GM12878 (cell line): ENCODE measurements around the gene MTX1. TPM values are rescaled to one million over a fixed set of nuclear protein-coding genes. Genes with fewer than 3 reads are reported as not detected.
"Not testable (repeated sequence)": the region's sequence is repeated elsewhere in the genome, so short reads cannot be mapped to it uniquely, and the experiment has no call there.

Experiments
- ATAC-seq: fragments of 200-7000 bp; cut with Tn5 transposase; 3 replicates; pipeline ENCODE4 v1.9.1; 2020; ENCODE audit warnings: mild to moderate bottlenecking, moderate library complexity
- BruUV-seq: library from RNA; stranded (reverse); fragments of 400-500 nt; replicated peaks from 2 replicates; lab custom pipeline; 2021; lab: Mats Ljungman, UMichigan
- CTCF ChIA-PET: fragments of 300-600 bp; sonication (Branson Sonifier 250); formaldehyde crosslinking; extraction: SDS; loops from one replicate; lab custom pipeline; 2021; ENCODE audit warnings: inconsistent platforms; lab: Yijun Ruan, JAX
- POLR2A ChIA-PET: fragments of 350-600 bp; formaldehyde crosslinking; extraction: SDS; loops from one replicate; lab custom pipeline; 2021; ENCODE audit warnings: inconsistent platforms; lab: Charles Lee
- RAD21 ChIA-PET: fragments of 300-600 bp; sonication (Branson Sonifier 250); formaldehyde crosslinking; loops from one replicate; lab custom pipeline; 2023; ENCODE audit warnings: antibody characterized with exemption; ENCODE audit not compliant: unreplicated experiment; lab: Charles Lee
- SMC1A ChIA-PET: fragments of 300-600 bp; sonication (Branson Sonifier 250); formaldehyde crosslinking; loops from one replicate; lab custom pipeline; 2023; ENCODE audit not compliant: unreplicated experiment, uncharacterized antibody; lab: Charles Lee
- DNase-seq: peaks from one replicate; pipeline ENCODE4 v3.0.0-alpha.2; 2011; ENCODE audit warnings: low read depth, low spot score
- FAIRE-seq: peaks from 3 replicates; lab custom pipeline; 2011; peaks lifted over from hg19 to GRCh38; lab: Jason Lieb, UNC
- H2AFZ ChIP-seq: 2 replicates; pipeline ENCODE4 v1.6.0; 2011; ENCODE audit warnings: low read depth, low read length, control low read depth; ENCODE audit not compliant: control insufficient read depth
- H3K27ac ChIP-seq: 2 replicates; pipeline ENCODE4 v1.5.1; 2011; ENCODE audit warnings: control low read depth; ENCODE audit not compliant: control insufficient read depth, insufficient read depth
- H3K27me3 ChIP-seq, 2 experiments: replicated peaks in 1 of 2; 2 replicates each; pipeline versions ENCODE4 v1.6.0 to v1.6.1; 2011; ENCODE audit warnings: low read length in 1 of 2; ENCODE audit not compliant: control insufficient read depth in 2 of 2, insufficient read depth in 2 of 2
- H3K36me3 ChIP-seq, 2 experiments: 2 replicates each; pipeline ENCODE4 v1.5.1; 2011; ENCODE audit warnings: low read length in 1 of 2; ENCODE audit not compliant: control insufficient read depth in 2 of 2, insufficient read depth in 2 of 2
- H3K4me1 ChIP-seq: 2 replicates; pipeline ENCODE4 v1.6.1; 2011; ENCODE audit warnings: mild to moderate bottlenecking, low read length, moderate library complexity, mixed read lengths; ENCODE audit not compliant: control insufficient read depth, insufficient read depth
- H3K4me2 ChIP-seq: 2 replicates; pipeline ENCODE4 v1.6.0; 2011; ENCODE audit warnings: control low read depth; ENCODE audit not compliant: control insufficient read depth, insufficient read depth
- H3K4me3 ChIP-seq: fragments of 200-600 bp; sonication (generic); 2 replicates; pipeline ENCODE4 v1.5.1; 2016
- H3K79me2 ChIP-seq: 2 replicates; pipeline ENCODE4 v1.6.0; 2011; ENCODE audit warnings: low read length; ENCODE audit not compliant: control insufficient read depth, insufficient read depth
- H3K9ac ChIP-seq: 2 replicates; pipeline ENCODE4 v1.8.0; 2011; ENCODE audit warnings: low read length, control low read depth, mixed read lengths; ENCODE audit not compliant: control insufficient read depth, insufficient read depth
- H3K9me3 ChIP-seq: replicated peaks from 3 replicates; pipeline ENCODE4 v1.5.1; 2011; ENCODE audit warnings: mild to moderate bottlenecking, low read length; ENCODE audit not compliant: control insufficient read depth, insufficient read depth
- H4K20me1 ChIP-seq: 2 replicates; pipeline ENCODE4 v1.6.0; 2011; ENCODE audit not compliant: control insufficient read depth, insufficient read depth
- BCLAF1 ChIP-seq: fragments of 450-650 bp; IDR thresholded peaks from 2 replicates; pipeline ENCODE4 v1.6.1; 2017; ENCODE audit warnings: antibody characterized with exemption, mild to moderate bottlenecking, moderate library complexity
- CREB1 ChIP-seq: IDR thresholded peaks from 2 replicates; pipeline ENCODE4 v1.6.1; 2012; ENCODE audit warnings: low read depth, mild to moderate bottlenecking, inconsistent platforms
- FOXK2 ChIP-seq: fragments of 450-650 bp; IDR thresholded peaks from 2 replicates; pipeline ENCODE4 v1.6.1; 2017; ENCODE audit warnings: mild to moderate bottlenecking, moderate library complexity
- IKZF1 ChIP-seq: fragments of 450-650 bp; conservative IDR thresholded peaks from 2 replicates; pipeline ENCODE4 v1.6.1; 2017; ENCODE audit warnings: antibody characterized with exemption, mild to moderate bottlenecking
- MTA3 ChIP-seq: IDR thresholded peaks from 2 replicates; pipeline ENCODE4 v1.6.1; 2012; ENCODE audit warnings: low read length, inconsistent platforms, borderline replicate concordance
- RAD21 ChIP-seq: IDR thresholded peaks from 2 replicates; pipeline ENCODE4 v1.6.1; 2011; ENCODE audit warnings: mild to moderate bottlenecking, low read depth, low read length, moderate library complexity; ENCODE audit not compliant: insufficient read depth
- RELA ChIP-seq: fragments of 450-650 bp; IDR thresholded peaks from 2 replicates; pipeline ENCODE4 v1.8.0; 2014; ENCODE audit warnings: borderline replicate concordance; ENCODE audit not compliant: partially characterized antibody
- RUNX3 ChIP-seq: IDR thresholded peaks from 2 replicates; pipeline ENCODE4 v1.6.1; 2012; ENCODE audit warnings: low read length, inconsistent platforms
- SRF ChIP-seq, 2 experiments: IDR thresholded peaks; 2 replicates each; pipeline ENCODE4 v1.6.1; 2011; ENCODE audit warnings: low read depth in 2 of 2, low read length in 2 of 2, mild to moderate bottlenecking in 1 of 2, moderate library complexity in 1 of 2
- ZNF274 ChIP-seq: IDR thresholded peaks from one replicate; pipeline ENCODE4 v1.8.0; 2011; ENCODE audit not compliant: insufficient read length, insufficient read depth
- WGBS: methylation state at CpG from one replicate; pipeline ENCODE4 v1.1.6; 2016; ENCODE audit warnings: low lambda C conversion rate; ENCODE audit not compliant: insufficient replicate concordance, insufficient coverage; ENCODE audit errors: missing lambda C conversion rate; 5-methylcytosine and 5-hydroxymethylcytosine counted together
- in situ Hi-C: fragments of 300-500 bp; cut with MboI; formaldehyde crosslinking; loops from 9 replicates; pipeline ENCODE4 v1.14.3; 2018; ENCODE audit warnings: mixed read lengths
- intact Hi-C: fragments of 100-400 bp; cut with micrococcal nuclease; formaldehyde crosslinking; loops from one replicate; pipeline ENCODE4 v1.14.2; 2022; ENCODE audit not compliant: unreplicated experiment
- polyA plus RNA-seq, 11 experiments: library from polyadenylated mRNA; depleted of rRNA in 4 of 11; unstranded in 6 of 11; stranded (reverse) in 5 of 11; fragments of >200 nt; fragmentation: Nextera tagmentation in 4 of 11; fragmentation: Illumina TruSeq in 1 of 11; extraction: Ambion mirVana in 4 of 11; extraction: Trizol in 1 of 11; gene quantifications; 1 replicate in 1 of 11; 2 replicates in 10 of 11; pipeline versions ENCODE4 v1.2.1 to v1.2.3, GENCODE V29; 2011 to 2016; ENCODE audit warnings: inconsistent platforms in 2 of 11, missing spikeins in 2 of 11, low read depth in 1 of 11
- total RNA-seq, 4 experiments: library from RNA; depleted of rRNA in 3 of 4; stranded (reverse); fragments of >200 nt in 3 of 4; fragmentation: Illumina TruSeq in 1 of 4; extraction: Trizol in 1 of 4; gene quantifications; 2 replicates each; pipeline versions ENCODE4 v1.2.1 to v1.2.3, GENCODE V29; 2013 to 2021
- TF ChIP-seq, protein P1 (sequence below): fragments of 450-650 bp; IDR thresholded peaks from 2 replicates; pipeline ENCODE4 v1.6.1; 2014; ENCODE audit warnings: mild to moderate bottlenecking

Gene MTX1
- total and polyA plus RNA-seq, 10 of the 15 experiments (the other 5 are each of a cell fraction or from before 2014, with no cell fraction given): 15.8 to 92.0 (median 49.1) TPM

- H3K4me1 ChIP-seq, H4K20me1 ChIP-seq, POLR2A ChIA-PET, BruUV-seq, DNase-seq, H2AFZ ChIP-seq, H3K4me3 ChIP-seq, H3K27ac ChIP-seq, H3K9ac ChIP-seq, H3K27me3 ChIP-seq, H3K4me2 ChIP-seq, ATAC-seq, H3K9me3 ChIP-seq, FAIRE-seq, H3K36me3 ChIP-seq: not testable (repeated sequence)
- intact Hi-C loops (loop anchor here (1.0 kb wide), 1 partner anchor 77 kb away; no protein-coding TSS in a partner anchor), in situ Hi-C loops (loop anchor here (5.0 kb wide), 1 partner anchor 76 kb away; no protein-coding TSS in a partner anchor)
- ChIA-PET RAD21 (interaction anchor here (0.7 to 5.1 kb wide), 9 partner anchors 13 to 103 kb away, joined by 3 to 71 read pairs (median 4); no protein-coding TSS in a partner anchor), CTCF (interaction anchor here (0.8 to 12.1 kb wide), 21 partner anchors 10 to 124 kb away, joined by 3 to 284 read pairs (median 5); partner anchors contain the start of genes EFNA4 and SLC50A1), SMC1A (interaction anchor here (0.9 to 5.9 kb wide), 8 partner anchors 9 to 83 kb away, joined by 3 to 37 read pairs (median 4); partner anchors contain the start of gene SLC50A1)
- H3K79me2 ChIP-seq: peaks cover 12% of the 10 kb centered on the region
- TF ChIP-seq SRF (IDR thresholded peaks at IDR 0.05; ENCODE audit: low read depth in 2 of 2, low read length in 2 of 2): 0 out of 4 replicates have a peak, but pooled peaks of 1 of the 2 experiments have one; percentile 33
- 50% methylated on average over 4 of the region's 4 CpGs for WGBS
Measured at GRCh38 chr1:155168105-155168445, 40.4 kb upstream of the MTX1 start.

DNA sequence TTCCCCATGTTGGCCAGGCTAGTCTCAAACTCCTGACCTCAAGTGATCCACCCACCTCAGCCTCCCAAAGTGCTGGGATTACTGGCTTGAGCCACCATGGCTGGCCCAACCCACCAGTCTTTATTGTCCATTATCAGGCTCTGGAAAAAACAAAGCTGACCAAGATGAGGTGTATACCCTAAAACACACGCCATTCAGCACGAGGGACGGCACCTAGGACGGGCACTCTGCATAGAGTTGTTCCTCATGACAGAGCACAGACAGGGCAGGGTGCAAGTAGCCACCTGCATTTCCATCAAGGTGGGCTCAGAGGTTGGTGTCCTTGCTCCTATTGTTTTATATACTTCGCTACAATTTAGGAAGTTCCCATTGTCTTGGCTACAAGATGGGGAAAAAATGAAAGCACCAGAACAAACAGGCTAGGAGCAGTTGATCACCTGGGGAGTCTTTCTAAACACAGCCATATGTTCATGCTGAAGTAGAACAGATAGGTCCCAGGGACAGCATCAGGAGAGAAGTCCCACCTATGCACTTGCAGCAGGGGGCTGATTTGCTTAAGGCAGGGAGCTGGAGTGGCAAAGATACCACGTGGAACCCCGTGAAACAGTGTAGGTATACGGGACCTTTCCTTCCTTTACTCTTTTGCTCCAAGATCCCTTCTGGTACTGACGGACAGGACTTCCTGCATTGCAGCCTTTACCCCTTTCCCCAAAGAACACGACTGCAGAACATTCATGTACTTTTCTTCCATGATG lies 39.9 kb upstream of the MTX1 start:
- FAIRE-seq (no peak), ATAC-seq (no peak), DNase-seq (no peak)
- Histone ChIP-seq H2AFZ (no peak overlapping the region), H3K9me3 (no peaks in the 10 kb centered on the region; the same call in 2 of the 3 replicates), H3K9ac (no peak overlapping the region), H3K27me3 (no peaks in the 10 kb centered on the region), H3K27ac (no peak overlapping the region), H3K79me2 (peaks cover 12% of the 10 kb centered on the region), H3K36me3 (peaks cover 0 to 3% of the 10 kb centered on the region in 2 experiments; a peak in 1 of 4 replicates), H3K4me2 (no peak overlapping the region), H3K4me3 (no peak overlapping the region), H4K20me1 (no peaks in the 10 kb centered on the region), H3K4me1 (peaks cover 13% of the 10 kb centered on the region)
- 93% methylated on average over 10 of the region's 10 CpGs for WGBS
- no TSS peak for BruUV-seq
- in situ Hi-C loops: loop anchor here (5.0 kb wide), 1 partner anchor 76 kb away; no protein-coding TSS in a partner anchor
- POLR2A ChIA-PET: no interaction called here
- intact Hi-C loops: loop anchor here (1.0 kb wide), 1 partner anchor 77 kb away; no protein-coding TSS in a partner anchor
- SMC1A ChIA-PET: interaction anchor here (1.0 to 5.9 kb wide), 8 partner anchors 9 to 93 kb away, joined by 3 to 37 read pairs (median 4); partner anchors contain the start of gene SLC50A1
- RAD21 ChIA-PET: interaction anchor here (0.7 to 5.1 kb wide), 11 partner anchors 14 to 84 kb away, joined by 3 to 71 read pairs (median 4); partner anchors contain the start of gene SLC50A1
- CTCF ChIA-PET: interaction anchor here (0.9 to 12.1 kb wide), 21 partner anchors 9 to 125 kb away, joined by 3 to 284 read pairs (median 5); partner anchors contain the start of genes EFNA4 and SLC50A1
- TF ChIP-seq, protein P1, sequence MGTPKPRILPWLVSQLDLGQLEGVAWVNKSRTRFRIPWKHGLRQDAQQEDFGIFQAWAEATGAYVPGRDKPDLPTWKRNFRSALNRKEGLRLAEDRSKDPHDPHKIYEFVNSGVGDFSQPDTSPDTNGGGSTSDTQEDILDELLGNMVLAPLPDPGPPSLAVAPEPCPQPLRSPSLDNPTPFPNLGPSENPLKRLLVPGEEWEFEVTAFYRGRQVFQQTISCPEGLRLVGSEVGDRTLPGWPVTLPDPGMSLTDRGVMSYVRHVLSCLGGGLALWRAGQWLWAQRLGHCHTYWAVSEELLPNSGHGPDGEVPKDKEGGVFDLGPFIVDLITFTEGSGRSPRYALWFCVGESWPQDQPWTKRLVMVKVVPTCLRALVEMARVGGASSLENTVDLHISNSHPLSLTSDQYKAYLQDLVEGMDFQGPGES: no peak
- TF ChIP-seq RAD21: no peak
- TF ChIP-seq FOXK2: no peak
- TF ChIP-seq ZNF274: no peak
- no peak for TF ChIP-seq CREB1
- TF ChIP-seq BCLAF1: no peak
- no peak for TF ChIP-seq RELA
- no peak for TF ChIP-seq IKZF1
- no peak for TF ChIP-seq RUNX3
- TF ChIP-seq MTA3: no peak
